GM23338 (cell line): ENCODE data around the gene MYCL. TPM values are rescaled to one million over a fixed set of nuclear protein-coding genes. Genes with fewer than 3 reads are reported as not detected.

Experiments
- ATAC-seq: fragments of 200-7000 bp; cut with Tn5 transposase; 3 replicates; pipeline ENCODE4 v1.9.1; 2020
- DNase-seq: peaks from one replicate; pipeline ENCODE4 v3.0.0-alpha.2; 2015; ENCODE audit warnings: low spot score
- H2AFZ ChIP-seq: fragments of 200-600 bp; sonication (generic); 2 replicates; pipeline ENCODE4 v1.8.0; 2016; ENCODE audit warnings: antibody characterized with exemption, mild to moderate bottlenecking, moderate library complexity
- H3F3A ChIP-seq: fragments of 200-600 bp; sonication (generic); replicated peaks from 2 replicates; pipeline ENCODE4 v1.8.0; 2017; ENCODE audit warnings: antibody characterized with exemption, mixed run types, low read depth
- H3K27ac ChIP-seq: fragments of 200-600 bp; sonication (generic); 2 replicates; pipeline ENCODE4 v1.6.1; 2016; ENCODE audit warnings: low read depth
- H3K27me3 ChIP-seq: fragments of 200-600 bp; sonication (generic); 2 replicates; pipeline ENCODE4 v1.8.0; 2016; ENCODE audit warnings: mild to moderate bottlenecking, mixed run types, moderate library complexity; ENCODE audit not compliant: insufficient read depth
- H3K36me3 ChIP-seq: fragments of 200-600 bp; sonication (generic); 2 replicates; pipeline ENCODE4 v1.8.0; 2016; ENCODE audit warnings: mild to moderate bottlenecking; ENCODE audit not compliant: insufficient read depth
- H3K4me1 ChIP-seq: fragments of 200-600 bp; sonication (generic); 2 replicates; pipeline ENCODE4 v1.8.0; 2016; ENCODE audit warnings: mild to moderate bottlenecking, moderate library complexity; ENCODE audit not compliant: insufficient read depth
- H3K4me2 ChIP-seq: fragments of 200-600 bp; sonication (generic); 2 replicates; pipeline ENCODE4 v1.7.1; 2017; ENCODE audit warnings: mixed run types
- H3K4me3 ChIP-seq: fragments of 200-600 bp; sonication (generic); 2 replicates; pipeline ENCODE4 v1.6.1; 2016; ENCODE audit warnings: mixed run types
- H3K79me2 ChIP-seq: fragments of 200-600 bp; sonication (generic); replicated peaks from 2 replicates; pipeline ENCODE4 v1.8.0; 2017; ENCODE audit warnings: mild to moderate bottlenecking; ENCODE audit not compliant: insufficient read depth
- H3K9me2 ChIP-seq: fragments of 200-600 bp; sonication (generic); 2 replicates; pipeline ENCODE4 v1.8.0; 2017; ENCODE audit not compliant: insufficient read depth
- H4K20me1 ChIP-seq: fragments of 200-600 bp; sonication (generic); replicated peaks from 2 replicates; pipeline ENCODE4 v1.8.0; 2017; ENCODE audit warnings: mild to moderate bottlenecking; ENCODE audit not compliant: insufficient read depth
- H3K27ac Mint-ChIP-seq: 2 replicates; pipeline ENCODE4 v1.8.0; 2020; ENCODE audit warnings: inconsistent platforms, mild to moderate bottlenecking, moderate library complexity, mixed read lengths
- H3K27me3 Mint-ChIP-seq: 3 replicates; pipeline ENCODE4 v1.8.0; 2022; ENCODE audit warnings: low read depth, mild to moderate bottlenecking, moderate library complexity, mixed read lengths, inconsistent platforms; ENCODE audit not compliant: insufficient read depth, poor library complexity
- H3K36me3 Mint-ChIP-seq: 3 replicates; pipeline ENCODE4 v1.8.0; 2021; ENCODE audit warnings: low read depth, mild to moderate bottlenecking, inconsistent platforms, moderate library complexity, mixed read lengths
- H3K4me1 Mint-ChIP-seq: 3 replicates; pipeline ENCODE4 v1.8.0; 2020; ENCODE audit warnings: mild to moderate bottlenecking, inconsistent platforms, mixed read lengths
- H3K4me3 Mint-ChIP-seq: 3 replicates; pipeline ENCODE4 v1.8.0; 2021; ENCODE audit warnings: moderate library complexity, mild to moderate bottlenecking, inconsistent platforms, mixed read lengths
- H3K9me3 Mint-ChIP-seq: 3 replicates; pipeline ENCODE4 v1.8.0; 2020; ENCODE audit warnings: moderate library complexity, mild to moderate bottlenecking, inconsistent platforms, mixed read lengths
- CTCF ChIP-seq, 2 experiments: fragments of 200-600 bp in 1 of 2; sonication (generic) in 1 of 2; conservative IDR thresholded peaks; 2 replicates each; pipeline versions ENCODE4 v1.5.1 to v1.6.1; 2016 to 2017; ENCODE audit warnings: antibody characterized with exemption in 2 of 2, low read depth in 2 of 2, mild to moderate bottlenecking in 2 of 2, moderate library complexity in 1 of 2
- EZH2phosphoT487 ChIP-seq: fragments of 200-600 bp; sonication (generic); IDR thresholded peaks from one replicate; pipeline ENCODE4 v1.8.1; 2018; ENCODE audit warnings: antibody characterized with exemption; ENCODE audit not compliant: unreplicated experiment
- JUNB ChIP-seq: IDR thresholded peaks from one replicate; pipeline ENCODE4 v1.6.1; 2016; ENCODE audit warnings: antibody characterized with exemption; ENCODE audit not compliant: unreplicated experiment
- NANOG ChIP-seq: IDR thresholded peaks from 2 replicates; pipeline ENCODE4 v1.6.1; 2016; ENCODE audit warnings: antibody characterized with exemption, borderline replicate concordance
- POLR2AphosphoS5 ChIP-seq: IDR thresholded peaks from 2 replicates; pipeline ENCODE4 v1.6.1; 2016; ENCODE audit warnings: antibody characterized with exemption, low read depth
- STAT1 ChIP-seq: IDR thresholded peaks from one replicate; pipeline ENCODE4 v1.6.1; 2016; ENCODE audit warnings: antibody characterized with exemption; ENCODE audit not compliant: unreplicated experiment
- ZNF114 ChIP-seq: fragments of 250-450 bp; sonication (Bioruptor Pico); IDR thresholded peaks from 2 replicates; pipeline ENCODE4 v1.5.0; 2020; ENCODE audit warnings: mild to moderate bottlenecking, moderate library complexity
- ZNF331 ChIP-seq: fragments of 250-450 bp; sonication (Bioruptor Pico); IDR thresholded peaks from 2 replicates; pipeline ENCODE4 v1.5.0; 2020; ENCODE audit warnings: low read depth, mild to moderate bottlenecking, moderate library complexity
- ZNF462 ChIP-seq: fragments of 250-450 bp; sonication (Bioruptor Pico); IDR thresholded peaks from 2 replicates; pipeline ENCODE4 v1.5.0; 2020; ENCODE audit warnings: mild to moderate bottlenecking, moderate library complexity
- polyA plus RNA-seq: library from polyadenylated mRNA; unstranded; fragments of >200 nt; fragmentation: Nextera tagmentation; extraction: Ambion mirVana; gene quantifications from 2 replicates; pipeline ENCODE4 v1.2.1, GENCODE V29; 2016
- total RNA-seq: library from RNA; depleted of rRNA; stranded (reverse); fragments of >200 nt; shearing (Covaris generic); gene quantifications from 2 replicates; pipeline ENCODE4 v1.2.3, GENCODE V29; 2014

MYCL gene
- total and polyA plus RNA-seq, 2 experiments from 2014 or later: 8.2 to 41.1 TPM

GRCh38 chr1:39902460-39902807 lies 717 bp upstream of the MYCL start (continued):
- TF ChIP-seq ZNF462 (CRISPR knock-in tag) (no peak), ZNF331 (CRISPR knock-in tag) (no peak), CTCF (conservative IDR thresholded peaks at IDR 0.05; ENCODE audit: low read depth in 2 of 2) (no peak), NANOG (no peak), POLR2AphosphoS5 (no peak)

- TF ChIP-seq ZNF114 (CRISPR knock-in tag): no peak
- no peak for TF ChIP-seq JUNB
- TF ChIP-seq EZH2phosphoT487: no peak
- TF ChIP-seq STAT1: no peak
- no peak for TF ChIP-seq POLR2AphosphoS5
- peaks cover 18% of the 10 kb centered on the region; the same call in 2 of the 3 replicates for H3K36me3 Mint-ChIP-seq
- DNase-seq (peak; percentile 65), ATAC-seq (peak; percentile 5)
- no peak overlapping the region for H3K27ac Mint-ChIP-seq
- Histone ChIP-seq H3K79me2 (peaks cover 9% of the 10 kb centered on the region), H3K4me2 (peak overlapping the region; percentile 96), H3K4me3 (peak overlapping the region; percentile 87), H3K27ac (no peak overlapping the region), H3K27me3 (peaks cover 35% of the 10 kb centered on the region), H2AFZ (peak overlapping the region; percentile 69; the same call in 1 of the 2 replicates), H3F3A (peaks cover 22% of the 10 kb centered on the region), H3K9me2 (no peaks in the 10 kb centered on the region), H4K20me1 (no peaks in the 10 kb centered on the region), H3K36me3 (no peaks in the 10 kb centered on the region), H3K4me1 (peaks cover 47% of the 10 kb centered on the region)
- 0 out of 3 replicates have a peak, but pooled peaks cover 3% of the 10 kb centered on the region for H3K9me3 Mint-ChIP-seq
- peaks cover 48% of the 10 kb centered on the region for H3K4me1 Mint-ChIP-seq
- peak overlapping the region; percentile 86 for H3K4me3 Mint-ChIP-seq
- H3K27me3 Mint-ChIP-seq: peaks cover 44% of the 10 kb centered on the region
Observed at GRCh38 chr1:39901464-39901713, 328 bp downstream of the MYCL start.
